IMR-90 (cell line): ENCODE data around the gene NKRF. TPM values are rescaled to one million over a fixed set of nuclear protein-coding genes. Genes with fewer than 3 reads are reported as not detected.

Experiments
- ATAC-seq: fragments of 200-7000 bp; cut with Tn5 transposase; 2 replicates; pipeline ENCODE4 v1.9.1; 2020; ENCODE audit warnings: low read depth, mild to moderate bottlenecking, moderate library complexity
- BruUV-seq: library from RNA; stranded (reverse); fragments of 400-500 nt; replicated peaks from 2 replicates; lab custom pipeline; 2021; lab: Mats Ljungman, UMichigan
- CTCF ChIA-PET: fragments of 300-600 bp; formaldehyde crosslinking; extraction: SDS; loops from one replicate; lab custom pipeline; 2021; ENCODE audit warnings: antibody characterized with exemption; lab: Yijun Ruan, JAX
- POLR2A ChIA-PET: fragments of 300-600 bp; sonication (Branson Sonifier 250); formaldehyde crosslinking; loops from one replicate; lab custom pipeline; 2022; ENCODE audit warnings: antibody characterized with exemption; ENCODE audit not compliant: unreplicated experiment; lab: Charles Lee
- DNase-seq: peaks from one replicate; pipeline ENCODE4 v3.0.0; 2013
- H2AFZ ChIP-seq: replicated peaks from 2 replicates; pipeline ENCODE3; 2013; ENCODE audit warnings: low read length, mild to moderate bottlenecking; ENCODE audit not compliant: poor library complexity
- H2AK5ac ChIP-seq: 2 replicates; pipeline ENCODE4 v1.6.1; 2013; ENCODE audit warnings: low read depth, low read length, inconsistent platforms
- H2AK9ac ChIP-seq: replicated peaks from 2 replicates; pipeline ENCODE3; 2013; ENCODE audit warnings: mild to moderate bottlenecking, low read depth, low read length, moderate library complexity; ENCODE audit not compliant: poor library complexity
- H2BK120ac ChIP-seq: 2 replicates; pipeline ENCODE4 v1.6.1; 2013; ENCODE audit warnings: low read depth, low read length, inconsistent platforms
- H2BK15ac ChIP-seq: 3 replicates; pipeline ENCODE4 v1.6.1; 2013; ENCODE audit warnings: low read depth, low read length, inconsistent platforms
- H2BK20ac ChIP-seq: 2 replicates; pipeline ENCODE4 v1.6.1; 2013; ENCODE audit warnings: low read depth, mild to moderate bottlenecking, inconsistent platforms, low read length, moderate library complexity
- H2BK5ac ChIP-seq: 2 replicates; pipeline ENCODE4 v1.6.1; 2013; ENCODE audit warnings: mild to moderate bottlenecking, low read depth, low read length, inconsistent platforms; ENCODE audit not compliant: poor library complexity, severe bottlenecking
- H3K14ac ChIP-seq: replicated peaks from 2 replicates; pipeline ENCODE4 v1.6.1; 2013; ENCODE audit warnings: low read depth, low read length, inconsistent platforms
- H3K18ac ChIP-seq: 2 replicates; pipeline ENCODE4 v1.6.1; 2013; ENCODE audit warnings: low read depth, low read length, control low read depth
- H3K23ac ChIP-seq: 2 replicates; pipeline ENCODE4 v1.6.1; 2013; ENCODE audit warnings: low read depth, low read length, inconsistent platforms
- H3K27ac ChIP-seq: 2 replicates; pipeline ENCODE4 v1.5.1; 2013; ENCODE audit warnings: mild to moderate bottlenecking, control low read depth, low read length; ENCODE audit not compliant: insufficient read depth
- H3K27me3 ChIP-seq: 2 replicates; pipeline ENCODE4 v1.6.1; 2013; ENCODE audit warnings: low read length; ENCODE audit not compliant: control insufficient read depth, insufficient read depth
- H3K36me3 ChIP-seq: 2 replicates; pipeline ENCODE4 v1.6.1; 2013; ENCODE audit warnings: low read length, mixed read lengths; ENCODE audit not compliant: control insufficient read depth, insufficient read depth
- H3K4ac ChIP-seq: 2 replicates; pipeline ENCODE4 v1.6.1; 2013; ENCODE audit warnings: low read depth, low read length, inconsistent platforms
- H3K4me1 ChIP-seq: 2 replicates; pipeline ENCODE4 v1.6.1; 2013; ENCODE audit warnings: low read length, mixed read lengths; ENCODE audit not compliant: control insufficient read depth, insufficient read depth
- H3K4me2 ChIP-seq: 2 replicates; pipeline ENCODE4 v1.6.1; 2013; ENCODE audit warnings: low read depth, mild to moderate bottlenecking, control low read depth, low read length, moderate library complexity
- H3K4me3 ChIP-seq: 2 replicates; pipeline ENCODE4 v1.5.1; 2013; ENCODE audit warnings: low read depth, mild to moderate bottlenecking, control low read depth, low read length, moderate library complexity; ENCODE audit not compliant: insufficient read depth
- H3K56ac ChIP-seq: 2 replicates; pipeline ENCODE4 v1.6.1; 2013; ENCODE audit warnings: low read length, inconsistent platforms; ENCODE audit not compliant: insufficient read depth; ENCODE audit errors: extremely low read depth
- H3K79me1 ChIP-seq, 2 experiments: 2 replicates each; pipeline ENCODE4 v1.6.1; 2013; ENCODE audit warnings: low read length in 2 of 2, inconsistent platforms in 1 of 2, low read depth in 1 of 2
- H3K9ac ChIP-seq: 2 replicates; pipeline ENCODE4 v1.6.1; 2013; ENCODE audit warnings: low read depth, low read length, control low read depth
- H3K9me1 ChIP-seq: 2 replicates; pipeline ENCODE4 v1.6.1; 2013; ENCODE audit warnings: low read length, inconsistent platforms; ENCODE audit not compliant: insufficient read depth
- H3K9me3 ChIP-seq: 2 replicates; pipeline ENCODE4 v1.6.1; 2013; ENCODE audit warnings: low read length; ENCODE audit not compliant: control insufficient read depth, insufficient read depth
- H4K20me1 ChIP-seq: 2 replicates; pipeline ENCODE4 v1.6.1; 2013; ENCODE audit warnings: low read length, inconsistent platforms; ENCODE audit not compliant: insufficient read depth
- H4K5ac ChIP-seq: 2 replicates; pipeline ENCODE4 v1.6.1; 2013; ENCODE audit warnings: mild to moderate bottlenecking, low read depth, low read length, control low read depth
- H4K8ac ChIP-seq, 2 experiments: 2 replicates each; pipeline ENCODE4 v1.6.1; 2013; ENCODE audit warnings: low read depth in 2 of 2, low read length in 2 of 2, control low read depth in 1 of 2, inconsistent platforms in 1 of 2
- H4K91ac ChIP-seq: 2 replicates; pipeline ENCODE4 v1.6.1; 2013; ENCODE audit warnings: low read depth, low read length, inconsistent platforms; ENCODE audit not compliant: insufficient read depth
- BHLHE40 ChIP-seq: fragments of 150-350 bp; IDR thresholded peaks from 2 replicates; pipeline ENCODE4 v1.6.1; 2016; ENCODE audit warnings: mild to moderate bottlenecking, low read depth, low read length
- CEBPB ChIP-seq: IDR thresholded peaks from 2 replicates; pipeline ENCODE4 v1.6.1; 2012; ENCODE audit warnings: low read depth, low read length, improper control_type of control experiment
- CHD1 ChIP-seq: IDR thresholded peaks from 2 replicates; pipeline ENCODE4 v1.6.1; 2012; ENCODE audit warnings: low read depth, low read length, improper control_type of control experiment
- MAZ ChIP-seq: IDR thresholded peaks from 2 replicates; pipeline ENCODE4 v1.6.1; 2012; ENCODE audit warnings: low read depth, mild to moderate bottlenecking, low read length, improper control_type of control experiment, moderate library complexity, borderline replicate concordance
- NFE2L2 ChIP-seq: fragments of 150-350 bp; IDR thresholded peaks from 2 replicates; pipeline ENCODE4 v1.6.1; 2016; ENCODE audit warnings: low read depth, mild to moderate bottlenecking, low read length
- POLR2A ChIP-seq: IDR thresholded peaks from 2 replicates; pipeline ENCODE4 v1.6.1; 2012; ENCODE audit warnings: mild to moderate bottlenecking, low read depth, low read length
- RAD21 ChIP-seq: IDR thresholded peaks from 2 replicates; pipeline ENCODE4 v1.6.1; 2012; ENCODE audit warnings: low read length, improper control_type of control experiment
- RCOR1 ChIP-seq: IDR thresholded peaks from 2 replicates; pipeline ENCODE4 v1.6.1; 2012; ENCODE audit warnings: mild to moderate bottlenecking, low read length, improper control_type of control experiment; ENCODE audit not compliant: insufficient replicate concordance
- SMC3 ChIP-seq: fragments of 150-350 bp; IDR thresholded peaks from 2 replicates; pipeline ENCODE4 v1.6.1; 2016; ENCODE audit warnings: low read depth, mild to moderate bottlenecking, antibody characterized with exemption, low read length, moderate library complexity
- WGBS, 2 experiments: methylation state at CpG; one replicate each; pipeline versions ENCODE4 v1.1.5 to v1.1.7; 2013; ENCODE audit warnings: missing lambda C conversion rate in 2 of 2; ENCODE audit not compliant: insufficient read length in 1 of 2; ENCODE audit errors: extremely low coverage in 2 of 2; 5-methylcytosine and 5-hydroxymethylcytosine counted together
- dilution Hi-C: fragments of 300-500 bp; cut with HindIII; formaldehyde crosslinking; loops from one replicate; pipeline ENCODE4 v1.14.3; 2018; ENCODE audit warnings: low sequenced_read_pairs; ENCODE audit not compliant: unreplicated experiment
- in situ Hi-C: fragments of 300-500 bp; cut with MboI; formaldehyde crosslinking; loops from 3 replicates; pipeline ENCODE4 v1.14.3; 2019; ENCODE audit warnings: low sequenced_read_pairs, inconsistent platforms, mixed read lengths
- intact Hi-C: fragments of 100-400 bp; cut with micrococcal nuclease; formaldehyde crosslinking; loops from 2 replicates; pipeline ENCODE4 v1.10.0; 2022
- polyA plus RNA-seq, 3 experiments: library from polyadenylated mRNA; depleted of rRNA; stranded (reverse); fragments of >200 nt; gene quantifications; 2 replicates each; pipeline ENCODE4 v1.2.3, GENCODE V29; 2012; ENCODE audit warnings: low replicate concordance in 1 of 3
- total RNA-seq: library from RNA; depleted of rRNA; stranded (reverse); fragments of >200 nt; gene quantifications from 2 replicates; pipeline ENCODE4 v1.2.3, GENCODE V29; 2012
- TF ChIP-seq, protein P1 (sequence below): conservative IDR thresholded peaks from 2 replicates; pipeline ENCODE4 v1.5.1; 2012; ENCODE audit warnings: mild to moderate bottlenecking, low read depth, low read length, improper control_type of control experiment

The NKRF gene
- total and polyA plus RNA-seq, 2 of the 4 experiments (the other 2 are of a cell fraction): 2.2 to 4.1 TPM

DNA sequence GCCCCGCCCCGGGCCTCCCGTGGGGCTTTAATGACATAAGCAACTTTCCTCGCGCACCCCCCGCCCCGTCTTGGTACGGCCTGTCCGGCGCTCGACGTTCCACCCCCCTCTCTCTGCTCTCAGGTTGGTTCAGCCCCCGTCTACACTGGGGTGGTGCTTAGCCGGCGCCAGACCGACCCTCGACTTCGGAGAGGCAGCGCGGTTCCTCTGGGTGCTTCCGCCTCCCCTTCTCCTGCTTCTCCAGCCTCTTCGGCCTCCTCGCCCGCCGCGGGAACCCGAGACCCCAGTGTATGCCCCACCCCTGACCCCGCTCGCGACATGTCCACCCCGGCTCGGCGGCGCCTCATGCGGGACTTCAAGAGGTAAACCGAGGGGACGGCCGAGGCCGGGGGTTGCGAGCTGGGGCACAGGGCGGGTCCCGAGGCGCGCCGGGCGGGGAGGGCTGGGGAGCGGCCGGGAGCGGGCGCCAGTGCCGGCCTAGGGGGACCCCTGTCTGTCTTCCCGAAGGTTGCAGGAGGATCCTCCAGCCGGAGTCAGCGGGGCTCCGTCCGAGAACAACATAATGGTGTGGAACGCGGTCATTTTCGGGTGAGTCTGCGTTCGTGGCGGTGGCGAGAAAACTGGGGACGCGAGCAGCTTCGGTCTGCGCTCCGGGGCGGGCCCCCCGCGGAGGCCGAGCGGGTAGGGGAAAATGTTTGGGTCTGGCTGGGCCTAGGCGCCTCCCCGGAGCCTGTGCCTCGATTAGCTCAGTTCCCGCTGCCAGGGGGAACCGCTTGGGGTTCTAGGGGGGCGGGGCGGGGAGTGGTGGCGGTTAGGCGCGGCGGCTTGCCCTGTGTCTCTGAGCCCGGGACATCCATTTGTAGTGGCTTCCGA lies 31.6 kb downstream of the NKRF start, which contains the start of gene UBE2A:
TSS of gene UBE2A (plus strand) at position 170 of the 873 bp plus-strand sequence. CDS start at position 319, 149 bp downstream.
- no peaks in the 10 kb centered on the region for H3K27me3 ChIP-seq
- ChIA-PET POLR2A (interaction anchor here (0.6 kb wide), 1 partner anchor 212 kb away, joined by 4 read pairs; no protein-coding TSS in a partner anchor), CTCF (interaction anchor here (0.6 kb wide), 2 partner anchors 11 to 46 kb away, joined by 3 to 7 read pairs; no protein-coding TSS in a partner anchor)
- peak within 1 kb of the TSS; percentile 34; the same call in 1 of the 2 replicates for H2BK120ac ChIP-seq
- peaks cover 9 to 10% of the 10 kb centered on the region in 2 experiments for H3K79me1 ChIP-seq
- no peak within 1 kb of the TSS for H2BK20ac ChIP-seq
- peak within 1 kb of the TSS; percentile 71 for H2AFZ ChIP-seq
- WGBS, 2 experiments: 30% methylated on average over 20 of the region's 86 CpGs; no CpG with 5 or more reads in 1 of the 2 experiments
- DNase-seq: peak; percentile 87
- H3K9ac ChIP-seq: peak within 1 kb of the TSS; percentile 97
- peak within 1 kb of the TSS; percentile 31; the same call in 1 of the 2 replicates for H3K23ac ChIP-seq
- H3K27ac ChIP-seq: peak within 1 kb of the TSS; percentile 87
- H3K4me3 ChIP-seq: peak within 1 kb of the TSS; percentile 97
- peak within 1 kb of the TSS; percentile 99 for H3K4me2 ChIP-seq
- peak within 1 kb of the TSS; percentile 44 for H4K5ac ChIP-seq
- TF ChIP-seq MAZ (peak; percentile 84), BHLHE40 (peak; percentile 96), CEBPB (no peak), SMC3 (no peak), NFE2L2 (peak; percentile 62; the same call in 1 of the 2 replicates), POLR2A (peak; percentile 96), RCOR1 (no peak), RAD21 (peak; percentile 30; the same call in 1 of the 2 replicates), CHD1 (peak; percentile 86; the same call in 1 of the 2 replicates)
- TF ChIP-seq, protein P1, sequence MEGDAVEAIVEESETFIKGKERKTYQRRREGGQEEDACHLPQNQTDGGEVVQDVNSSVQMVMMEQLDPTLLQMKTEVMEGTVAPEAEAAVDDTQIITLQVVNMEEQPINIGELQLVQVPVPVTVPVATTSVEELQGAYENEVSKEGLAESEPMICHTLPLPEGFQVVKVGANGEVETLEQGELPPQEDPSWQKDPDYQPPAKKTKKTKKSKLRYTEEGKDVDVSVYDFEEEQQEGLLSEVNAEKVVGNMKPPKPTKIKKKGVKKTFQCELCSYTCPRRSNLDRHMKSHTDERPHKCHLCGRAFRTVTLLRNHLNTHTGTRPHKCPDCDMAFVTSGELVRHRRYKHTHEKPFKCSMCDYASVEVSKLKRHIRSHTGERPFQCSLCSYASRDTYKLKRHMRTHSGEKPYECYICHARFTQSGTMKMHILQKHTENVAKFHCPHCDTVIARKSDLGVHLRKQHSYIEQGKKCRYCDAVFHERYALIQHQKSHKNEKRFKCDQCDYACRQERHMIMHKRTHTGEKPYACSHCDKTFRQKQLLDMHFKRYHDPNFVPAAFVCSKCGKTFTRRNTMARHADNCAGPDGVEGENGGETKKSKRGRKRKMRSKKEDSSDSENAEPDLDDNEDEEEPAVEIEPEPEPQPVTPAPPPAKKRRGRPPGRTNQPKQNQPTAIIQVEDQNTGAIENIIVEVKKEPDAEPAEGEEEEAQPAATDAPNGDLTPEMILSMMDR: peak; percentile 38
- dilution Hi-C loops: no loop called here
- peak within 1 kb of the TSS; percentile 82 for H2AK9ac ChIP-seq
- H3K18ac ChIP-seq: peak within 1 kb of the TSS; percentile 33
- H3K4me1 ChIP-seq: peaks cover 2% of the 10 kb centered on the region
- ATAC-seq: peak; percentile 95
- no peaks in the 10 kb centered on the region for H4K20me1 ChIP-seq
- H3K9me3 ChIP-seq: no peaks in the 10 kb centered on the region
- H2BK15ac ChIP-seq: no peak within 1 kb of the TSS
- intact Hi-C loops: loop anchor here (1.0 kb wide), 1 partner anchor 58 kb away; no protein-coding TSS in a partner anchor
- H4K91ac ChIP-seq: no peak within 1 kb of the TSS
- in situ Hi-C loops: no loop called here
- H2BK5ac ChIP-seq: peak within 1 kb of the TSS; percentile 65
- H3K9me1 ChIP-seq: no peaks in the 10 kb centered on the region
- H4K8ac ChIP-seq: peak within 1 kb of the TSS; percentile 70 to 86
- H3K56ac ChIP-seq: peak within 1 kb of the TSS; percentile 55; the same call in 1 of the 2 replicates
- peak within 1 kb of the TSS; percentile 76; the same call in 1 of the 2 replicates for H3K14ac ChIP-seq
- no peak within 1 kb of the TSS for H2AK5ac ChIP-seq
- BruUV-seq: no TSS peak
- no peaks in the 10 kb centered on the region for H3K36me3 ChIP-seq
- peak within 1 kb of the TSS; percentile 69 for H3K4ac ChIP-seq
